ENCODE data around the gene MTCL1.

Gene MTCL1

DNA sequence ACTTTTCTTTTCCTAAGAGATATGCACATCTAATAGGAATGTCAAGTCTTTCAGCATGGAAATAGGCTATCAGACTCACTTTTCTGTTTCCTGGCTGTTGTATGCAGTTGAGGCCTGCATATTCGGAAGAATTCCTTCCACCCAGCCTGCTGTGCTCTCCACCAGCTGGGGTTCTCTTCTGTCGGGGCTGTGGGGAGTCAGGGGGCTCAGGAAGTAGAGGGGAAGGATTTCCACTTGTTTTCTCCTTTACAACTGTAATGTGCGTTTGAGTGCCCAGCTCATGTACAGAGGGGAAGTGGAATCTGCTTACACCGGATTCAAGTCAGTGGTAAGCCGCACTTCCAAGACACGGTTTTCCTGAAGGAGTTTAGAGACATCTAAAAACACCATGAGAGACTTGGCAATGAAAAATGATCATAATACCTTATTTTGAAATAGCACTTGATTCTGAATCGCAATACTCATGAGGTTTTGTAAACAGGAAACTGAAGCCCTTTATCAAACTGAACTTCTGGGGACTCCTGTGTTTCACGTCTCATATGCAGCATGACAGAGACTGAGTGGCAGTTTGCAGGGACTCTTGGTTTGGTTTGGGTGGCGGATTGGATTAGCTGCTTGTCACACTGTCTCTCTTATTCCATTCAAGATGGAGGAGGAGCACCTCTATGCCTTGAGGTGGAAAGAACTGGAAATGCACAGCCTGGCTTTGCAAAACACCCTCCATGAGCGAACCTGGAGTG lies 90.4 kb downstream of the MTCL1 start:
- DNase-seq = no peak

DNA sequence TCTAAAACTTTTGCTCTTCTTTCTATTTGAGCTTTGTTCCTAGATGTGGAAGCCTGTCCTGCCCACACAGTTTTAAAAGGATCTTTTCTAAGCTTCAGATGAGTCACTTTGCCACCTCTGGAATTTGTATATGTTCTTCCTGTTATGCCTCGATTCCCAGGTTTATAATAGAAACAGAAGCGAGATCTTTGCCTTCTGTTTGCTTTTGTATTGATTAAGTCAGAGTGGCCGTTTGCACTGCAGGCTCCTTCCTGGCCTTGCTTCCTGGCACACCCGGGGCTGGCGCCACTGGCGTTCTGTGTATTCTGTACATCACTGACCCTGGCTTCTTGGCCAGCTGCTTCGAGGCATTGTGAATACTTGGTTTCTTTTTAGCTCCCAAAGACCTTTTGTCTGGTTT lies 91.8 kb downstream of the MTCL1 start:
- no peak for DNase-seq

GRCh38 chr18:8799001-8799400 lies 93.6 kb downstream of the MTCL1 start:
- DNase-seq = no peak

DNA sequence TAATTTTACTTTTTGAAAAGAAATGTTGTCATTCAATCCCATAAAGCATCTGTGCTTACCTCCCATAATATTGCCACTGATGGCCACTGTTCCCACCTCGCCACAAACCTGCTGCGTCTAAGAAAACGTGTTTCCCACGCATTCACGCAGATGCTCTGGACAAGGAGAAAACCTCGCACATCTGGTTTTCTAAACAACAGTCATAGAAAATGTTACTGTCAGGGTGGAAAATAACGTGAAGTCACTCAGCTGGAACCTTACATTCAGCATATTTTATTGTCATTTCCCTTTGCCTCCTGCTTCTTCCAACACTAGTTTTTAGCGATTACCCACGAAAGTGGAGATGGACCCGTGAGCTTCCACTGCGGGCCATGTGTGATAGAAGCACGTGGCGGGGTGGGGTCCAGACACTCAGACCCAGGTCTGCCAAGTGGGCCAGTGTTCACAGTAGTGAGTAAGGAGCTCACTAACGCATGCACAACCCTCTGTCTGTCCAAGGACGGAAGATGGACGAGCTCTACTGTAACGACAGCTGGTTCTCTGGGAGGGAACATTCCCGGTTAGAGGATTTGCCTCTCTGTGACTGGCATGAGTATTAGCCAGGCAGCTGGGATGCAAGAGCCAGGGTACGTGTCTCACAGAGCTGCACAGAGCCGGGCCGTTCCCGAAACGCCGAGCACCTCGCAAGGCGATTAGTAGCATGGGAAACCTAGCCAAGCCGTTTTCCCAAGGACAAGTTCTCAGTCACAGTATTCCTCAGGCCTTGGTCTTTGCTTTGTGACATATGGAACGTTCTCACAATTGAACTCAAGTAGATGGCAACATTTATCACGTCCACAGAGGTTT lies 94.5 kb downstream of the MTCL1 start:
- DNase-seq = no peak

DNA sequence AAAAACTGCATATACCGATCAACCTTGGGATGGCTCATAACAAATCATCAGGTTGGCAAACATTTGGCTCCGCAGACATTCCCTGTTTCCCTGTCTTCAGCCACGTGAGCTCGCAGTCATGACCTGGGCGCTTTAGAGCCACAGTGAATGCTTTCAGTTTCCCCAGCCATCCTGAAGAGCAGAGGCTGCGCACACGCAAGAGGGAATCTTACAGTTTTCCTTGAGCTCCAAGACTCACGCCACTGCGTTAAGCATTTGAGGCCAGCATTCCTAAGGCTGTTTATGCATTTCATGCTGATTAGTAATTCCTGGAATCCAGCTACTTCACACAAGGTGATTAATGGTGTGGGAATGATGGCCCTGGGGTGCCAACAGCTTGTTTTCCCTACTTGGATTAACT lies 95.1 kb downstream of the MTCL1 start:
- no peak for DNase-seq

DNA sequence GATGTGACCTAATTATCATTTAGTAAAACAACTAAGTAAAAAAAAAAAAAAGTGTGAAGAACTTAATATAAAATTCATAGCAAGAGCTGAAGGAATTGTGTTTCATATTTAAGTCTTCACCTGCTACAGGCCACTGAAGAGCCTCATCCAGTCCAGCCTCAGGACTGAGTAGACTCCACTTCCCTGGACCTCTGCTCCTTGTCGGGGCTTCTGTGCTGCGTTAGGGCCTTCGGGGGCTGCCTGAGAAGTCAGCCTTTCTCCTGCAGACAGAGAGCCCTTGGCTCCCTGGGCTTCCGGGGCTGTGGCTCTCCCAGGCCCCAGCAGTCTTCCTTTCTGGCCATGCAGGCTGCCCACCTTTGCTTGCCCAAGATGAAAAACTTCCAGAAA lies 95.5 kb downstream of the MTCL1 start:
- DNase-seq = no peak

GRCh38 chr18:8801263-8801901 lies 96.0 kb downstream of the MTCL1 start:
- DNase-seq = no peak

- DNase-seq = no peak
Observed at GRCh38 chr18:8802017-8802672, 96.8 kb downstream of the MTCL1 start.

DNA sequence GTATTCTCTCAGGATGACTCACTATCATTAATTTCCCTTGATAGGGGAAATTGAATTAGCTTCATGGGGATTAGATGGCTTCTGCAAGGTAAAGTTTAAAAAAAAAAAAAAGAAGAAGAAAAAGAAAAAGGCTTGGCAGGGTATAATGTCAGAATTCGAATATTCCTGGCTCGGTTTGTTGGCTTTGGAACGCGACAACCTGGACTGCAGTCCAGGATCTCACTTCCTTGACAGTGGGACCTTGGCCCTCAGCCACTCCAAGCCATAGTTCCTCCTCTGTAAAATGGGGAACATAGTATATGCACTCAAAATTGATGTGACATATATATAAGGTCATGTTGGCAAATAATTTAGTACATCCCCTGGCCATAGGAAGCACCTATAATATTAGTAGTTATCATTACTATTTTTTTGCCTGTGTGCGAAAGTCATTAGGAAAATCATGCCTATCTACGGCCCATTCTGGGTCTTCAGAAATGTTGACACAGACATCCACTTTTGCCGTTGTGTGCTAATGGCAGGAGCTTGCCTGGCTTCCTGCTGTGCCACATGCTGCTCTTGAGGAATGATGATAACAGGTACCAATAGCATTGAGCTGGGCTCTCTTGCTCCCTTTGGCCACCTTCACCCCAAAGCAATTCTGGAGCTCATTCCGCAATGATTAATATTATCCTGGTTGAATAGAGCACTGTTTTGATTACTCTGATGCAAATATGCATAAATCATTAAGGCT lies 97.9 kb downstream of the MTCL1 start:
- no peak for DNase-seq

- DNase-seq = no peak
Observed at GRCh38 chr18:8803957-8804356, 98.6 kb downstream of the MTCL1 start.

- no peak for DNase-seq
Observed at GRCh38 chr18:8805552-8805951, 100.2 kb downstream of the MTCL1 start.

GRCh38 chr18:8806100-8806797 lies 100.9 kb downstream of the MTCL1 start:
- DNase-seq = no peak

DNA sequence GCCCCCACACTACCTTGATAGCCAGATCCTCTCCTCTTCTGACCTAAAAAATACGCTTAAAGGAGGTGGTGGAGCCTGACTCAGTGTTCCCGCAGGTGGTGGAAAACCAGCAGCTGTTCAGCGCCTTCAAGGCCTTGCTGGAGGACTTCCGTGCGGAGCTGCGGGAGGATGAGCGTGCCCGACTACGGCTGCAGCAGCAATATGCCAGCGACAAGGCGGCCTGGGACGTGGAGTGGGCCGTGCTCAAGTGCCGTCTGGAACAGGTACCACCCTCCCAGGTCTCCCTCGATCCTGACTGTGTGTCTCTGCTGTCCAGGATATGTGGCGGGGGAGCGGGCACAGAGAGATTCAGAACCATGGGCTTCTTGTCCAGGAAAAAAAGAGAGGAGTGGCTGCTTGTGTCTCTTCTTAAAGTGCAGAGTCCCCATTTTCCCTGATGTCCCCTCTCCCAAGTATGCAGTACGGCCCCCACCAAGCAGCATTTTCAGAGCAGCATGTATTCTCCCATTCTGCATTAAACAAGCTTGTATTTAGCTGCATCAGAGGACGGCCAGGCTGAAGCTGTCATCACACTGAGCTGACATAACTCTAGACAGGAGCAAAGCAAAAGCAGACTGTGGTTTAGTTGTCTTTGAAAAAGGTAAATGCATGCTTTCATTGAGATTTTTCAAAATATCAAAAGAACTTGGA lies 101.6 kb downstream of the MTCL1 start:
- DNase-seq = no peak

- no peak for DNase-seq
Observed at GRCh38 chr18:8807488-8807805, 102.1 kb downstream of the MTCL1 start.

- DNase-seq = no peak
Observed at GRCh38 chr18:8808001-8808400, 102.6 kb downstream of the MTCL1 start.

GRCh38 chr18:8809514-8809913 lies 104.2 kb downstream of the MTCL1 start:
- no peak for DNase-seq

DNA sequence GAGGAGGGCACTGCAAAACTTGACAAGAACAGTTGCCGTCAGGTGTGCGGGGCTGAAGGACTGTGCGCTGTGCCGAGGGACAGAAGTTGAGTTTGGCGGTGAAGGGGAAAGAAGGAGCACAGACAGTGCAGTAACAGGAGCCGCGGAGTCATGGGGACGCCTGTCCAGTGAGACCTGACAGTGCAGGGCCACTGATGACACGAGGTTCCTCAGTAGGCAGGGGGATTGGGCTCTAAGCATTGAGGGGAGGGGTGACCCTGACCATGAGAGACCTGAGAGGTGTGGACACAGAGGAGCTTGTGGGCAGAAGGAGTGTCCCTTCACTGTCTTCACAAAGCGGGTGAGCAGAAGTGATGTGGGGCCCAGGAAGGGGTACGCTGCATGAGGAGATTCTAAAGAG lies 104.8 kb downstream of the MTCL1 start:
- no peak for DNase-seq

DNA sequence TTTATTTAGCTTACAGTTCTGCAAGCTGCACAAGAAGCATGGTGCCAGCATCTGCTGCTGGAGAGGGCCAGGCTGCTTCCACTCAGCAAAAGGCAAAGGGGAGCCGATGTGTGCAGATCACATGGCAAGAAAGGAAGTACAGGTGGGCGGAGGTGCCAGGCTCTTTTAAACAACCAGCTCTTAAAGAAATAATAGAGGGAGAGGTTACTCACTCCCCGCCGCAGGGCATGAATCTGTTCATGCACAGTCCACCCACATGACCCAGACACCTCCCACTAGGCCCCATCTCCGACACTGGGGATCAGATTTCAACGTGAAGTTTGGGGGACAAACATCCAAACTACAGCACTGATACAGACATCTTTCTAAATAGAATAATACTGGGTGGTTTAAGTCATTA lies 105.8 kb downstream of the MTCL1 start:
- DNase-seq = no peak

- DNase-seq = no peak
Observed at GRCh38 chr18:8812631-8813030, 107.3 kb downstream of the MTCL1 start.

GRCh38 chr18:8813611-8814010 lies 108.3 kb downstream of the MTCL1 start:
- no peak for DNase-seq

GRCh38 chr18:8814206-8814605 lies 108.8 kb downstream of the MTCL1 start:
- DNase-seq = no peak

- no peak for DNase-seq
Observed at GRCh38 chr18:8816220-8816619, 110.9 kb downstream of the MTCL1 start.
